AG04449 (cell line): ENCODE data around the gene KHDC4.
"Not testable (repeated sequence)": the region's sequence is repeated elsewhere in the genome, so short reads cannot be mapped to it uniquely, and the experiment has no call there.

Experiments used
- CTCF ChIA-PET: fragments of 350-600 bp; formaldehyde crosslinking; extraction: SDS; loops from one replicate; lab custom pipeline; 2021; ENCODE audit warnings: antibody characterized with exemption; lab: Yijun Ruan, JAX
- POLR2A ChIA-PET: fragments of 400-600, 350-600 bp; formaldehyde crosslinking; extraction: SDS; loops from one replicate; lab custom pipeline; 2020; ENCODE audit warnings: antibody characterized with exemption, inconsistent platforms; lab: Yijun Ruan, JAX
- DNase-seq: peaks from one replicate; pipeline ENCODE4 v3.0.0-alpha.2; 2010; ENCODE audit warnings: low read depth, low spot score
- H3K4me3 ChIP-seq: 2 replicates; pipeline ENCODE4 v1.5.1; 2011; ENCODE audit warnings: low read depth, mild to moderate bottlenecking, control low read depth, low read length
- TF ChIP-seq, protein P1 (sequence below): IDR thresholded peaks from one replicate; pipeline ENCODE4 v1.5.1; 2011; ENCODE audit warnings: mild to moderate bottlenecking, moderate library complexity, low read length, control low read depth, inconsistent platforms; ENCODE audit not compliant: insufficient read depth; ENCODE audit errors: missing control alignments

KHDC4 gene

GRCh38 chr1:155932487-155932886 is 1.7 kb downstream of the KHDC4 start:
- no peak for DNase-seq
- ChIA-PET CTCF (interaction anchor here (1.0 to 4.2 kb wide), 5 partner anchors 11 to 134 kb away, joined by 4 to 60 read pairs (median 12); no protein-coding TSS in a partner anchor), POLR2A (interaction anchor here (0.6 to 1.4 kb wide), 2 partner anchors 30 to 43 kb away, joined by 3 to 4 read pairs; no protein-coding TSS in a partner anchor)
- TF ChIP-seq, protein P1, sequence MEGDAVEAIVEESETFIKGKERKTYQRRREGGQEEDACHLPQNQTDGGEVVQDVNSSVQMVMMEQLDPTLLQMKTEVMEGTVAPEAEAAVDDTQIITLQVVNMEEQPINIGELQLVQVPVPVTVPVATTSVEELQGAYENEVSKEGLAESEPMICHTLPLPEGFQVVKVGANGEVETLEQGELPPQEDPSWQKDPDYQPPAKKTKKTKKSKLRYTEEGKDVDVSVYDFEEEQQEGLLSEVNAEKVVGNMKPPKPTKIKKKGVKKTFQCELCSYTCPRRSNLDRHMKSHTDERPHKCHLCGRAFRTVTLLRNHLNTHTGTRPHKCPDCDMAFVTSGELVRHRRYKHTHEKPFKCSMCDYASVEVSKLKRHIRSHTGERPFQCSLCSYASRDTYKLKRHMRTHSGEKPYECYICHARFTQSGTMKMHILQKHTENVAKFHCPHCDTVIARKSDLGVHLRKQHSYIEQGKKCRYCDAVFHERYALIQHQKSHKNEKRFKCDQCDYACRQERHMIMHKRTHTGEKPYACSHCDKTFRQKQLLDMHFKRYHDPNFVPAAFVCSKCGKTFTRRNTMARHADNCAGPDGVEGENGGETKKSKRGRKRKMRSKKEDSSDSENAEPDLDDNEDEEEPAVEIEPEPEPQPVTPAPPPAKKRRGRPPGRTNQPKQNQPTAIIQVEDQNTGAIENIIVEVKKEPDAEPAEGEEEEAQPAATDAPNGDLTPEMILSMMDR, result no peak
- no peak overlapping the region; the same call in 1 of the 2 replicates for H3K4me3 ChIP-seq

DNA sequence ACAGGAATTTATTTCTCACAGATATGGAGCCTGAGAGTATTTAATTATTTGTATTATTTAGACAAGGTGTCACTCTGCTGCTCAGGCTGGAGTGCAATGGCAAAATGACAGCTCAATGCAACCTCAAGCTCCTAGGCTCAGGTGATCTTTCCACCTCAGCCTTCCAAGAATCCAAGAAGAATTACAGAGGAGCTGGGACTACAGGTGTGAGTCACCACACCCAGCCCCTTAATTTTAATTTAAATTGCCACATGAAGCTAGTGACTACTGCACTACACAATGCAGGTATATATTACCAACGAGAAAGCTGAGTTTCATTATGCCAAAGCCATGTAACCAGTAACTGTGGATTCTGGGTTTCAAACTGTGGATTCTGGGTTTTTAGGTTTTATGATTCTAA is 2.1 kb downstream of the KHDC4 start:
- CTCF ChIA-PET, result interaction anchor here (1.0 to 4.2 kb wide), 5 partner anchors 11 to 134 kb away, joined by 4 to 60 read pairs (median 12); no protein-coding TSS in a partner anchor

DNA sequence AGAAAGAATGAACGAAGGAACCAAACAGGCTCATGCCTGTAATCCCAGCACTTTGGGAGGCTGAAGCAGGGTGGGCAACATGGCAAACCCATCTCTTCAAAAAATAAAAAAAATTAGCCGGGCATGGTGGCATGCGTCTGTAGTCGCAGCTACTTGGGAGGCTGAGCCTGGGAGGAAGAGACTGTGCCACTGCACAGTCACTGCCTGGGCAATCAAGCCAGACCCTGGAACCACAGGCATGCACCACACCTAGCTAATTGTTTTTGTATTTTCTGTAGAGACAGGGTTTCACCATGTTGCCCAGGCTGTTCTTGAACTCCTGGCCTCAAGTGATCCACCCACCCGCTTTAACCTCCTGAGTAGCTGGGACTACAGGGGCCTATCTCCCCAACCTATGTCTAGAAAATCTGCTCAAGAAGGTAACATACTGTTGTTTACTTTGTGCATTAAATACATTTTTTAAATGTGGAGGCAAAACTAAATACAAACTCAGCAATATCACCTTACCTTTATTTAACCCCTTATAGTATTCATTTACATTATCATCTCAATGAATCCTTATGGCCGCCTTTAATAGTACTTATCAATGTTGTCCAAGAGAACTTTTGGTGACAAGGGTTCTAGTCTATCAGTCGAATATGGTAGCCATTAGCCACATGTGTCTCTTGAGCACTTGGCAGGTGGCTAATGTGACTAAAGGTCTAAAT is 2.7 kb downstream of the KHDC4 start:
- H3K4me3 ChIP-seq, result no peak overlapping the region
- ChIA-PET CTCF (interaction anchor here (1.0 to 4.2 kb wide), 6 partner anchors 10 to 135 kb away, joined by 3 to 60 read pairs (median 9); no protein-coding TSS in a partner anchor), POLR2A (interaction anchor here (1.0 to 1.4 kb wide), 4 partner anchors 9 to 52 kb away, joined by 3 to 4 read pairs (median 3); no protein-coding TSS in a partner anchor)
- no peak for DNase-seq
- TF ChIP-seq, protein P1, result no peak

More for the DNA sequence above, 2.1 kb downstream of the KHDC4 start:
- POLR2A ChIA-PET, result interaction anchor here (0.6 to 1.4 kb wide), 4 partner anchors 13 to 52 kb away, joined by 3 to 4 read pairs (median 4); no protein-coding TSS in a partner anchor
- TF ChIP-seq, protein P1, result no peak
- H3K4me3 ChIP-seq, result peak overlapping the region; percentile 2; the same call in 1 of the 2 replicates
- DNase-seq, result no peak

GRCh38 chr1:155930725-155931124 is 3.5 kb downstream of the KHDC4 start:
- CTCF ChIA-PET, result interaction anchor here (1.2 to 4.1 kb wide), 6 partner anchors 8 to 135 kb away, joined by 3 to 17 read pairs (median 5); no protein-coding TSS in a partner anchor
- H3K4me3 ChIP-seq, DNase-seq: not testable (repeated sequence)
- POLR2A ChIA-PET, result interaction anchor here (1.0 to 1.1 kb wide), 3 partner anchors 10 to 53 kb away, joined by 3 to 4 read pairs (median 3); no protein-coding TSS in a partner anchor

GRCh38 chr1:155929057-155929456 is 5.2 kb downstream of the KHDC4 start:
- ChIA-PET POLR2A (no interaction called here), CTCF (interaction anchor here (1.0 kb wide), 1 partner anchor 10 kb away, joined by 3 read pairs; no protein-coding TSS in a partner anchor)
- TF ChIP-seq, protein P1, result no peak
- no peak overlapping the region for H3K4me3 ChIP-seq
- DNase-seq, result no peak

GRCh38 chr1:155925506-155925905 is 8.7 kb downstream of the KHDC4 start:
- TF ChIP-seq, protein P1, result no peak
- POLR2A ChIA-PET, result no interaction called here
- no peak overlapping the region for H3K4me3 ChIP-seq
- DNase-seq, result no peak
- CTCF ChIA-PET, result no interaction called here
